Left lung (tissue), 10 donors: ENCODE data around the gene TRPV4. TPM values are rescaled to one million over a fixed set of nuclear protein-coding genes. Genes with fewer than 3 reads are reported as not detected.

Experiments used
- ATAC-seq: fragments of 200-7000 bp; cut with Tn5 transposase; one replicate; pipeline ENCODE4 v1.9.1; 2020; ENCODE audit warnings: moderate library complexity
- DNase-seq, 4 donors: peaks; one replicate each; pipeline ENCODE4 v3.0.0-alpha.2; 2013 to 2020
- H3K27ac ChIP-seq, 2 donors: fragments of 200-600 bp; sonication (generic) in 1 of 2; one replicate each; pipeline versions ENCODE4 v1.5.0 to v1.8.0; 2020 to 2021
- H3K27me3 ChIP-seq, 2 donors: fragments of 200-600 bp; sonication (generic) in 1 of 2; one replicate each; pipeline versions ENCODE4 v1.5.0 to v1.8.0; 2020 to 2021
- H3K36me3 ChIP-seq, 2 donors: fragments of 200-600 bp; sonication (generic) in 1 of 2; one replicate each; pipeline versions ENCODE4 v1.5.0 to v1.8.0; 2020 to 2021
- H3K4me1 ChIP-seq, 2 donors: fragments of 200-600 bp; one replicate each; pipeline ENCODE4 v1.8.0; 2021
- H3K4me3 ChIP-seq, 2 donors: fragments of 200-600 bp; sonication (generic) in 1 of 2; one replicate each; pipeline versions ENCODE4 v1.5.0 to v1.8.0; 2020 to 2021; ENCODE audit warnings: mild to moderate bottlenecking in 1 of 2
- H3K9me3 ChIP-seq, 2 donors: fragments of 200-600 bp; sonication (generic) in 1 of 2; one replicate each; pipeline versions ENCODE4 v1.5.0 to v1.8.0; 2020 to 2021
- intact Hi-C, 2 donors: fragments of 100-400 bp; cut with DNase I; formaldehyde crosslinking; loops; one replicate each; pipeline versions ENCODE4 v1.11.2 to v1.14.2; 2022
- polyA plus RNA-seq, 6 donors: library from polyadenylated mRNA; unstranded; fragments of 120-200 nt; gene quantifications; one replicate each; pipeline ENCODE4 v1.2.1, GENCODE V29; 2013; ENCODE audit not compliant: insufficient read length in 6 of 6
- total RNA-seq, 2 donors: library from RNA; stranded (reverse); fragmentation: NEBNext Ultra II Directional; extraction: Animal tissue kit (Norgen Biotek cat#: 25700); gene quantifications; one replicate each; pipeline ENCODE4 v1.2.1, GENCODE V29; 2021
- TF ChIP-seq, protein P1 (sequence below), 2 donors: fragments of 200-600 bp; sonication (generic) in 1 of 2; IDR thresholded peaks; one replicate each; pipeline versions ENCODE4 v1.5.0 to v1.8.0; 2021; ENCODE audit warnings: antibody characterized with exemption in 2 of 2
- donor health status: DM: no; HTN: yes; CAD: no.
- donor health status: DM: no; HTN: no; CAD: no.

Gene TRPV4
- total and polyA plus RNA-seq, 8 donors: 2.2 to 3.7 (median 3.2) TPM

DNA sequence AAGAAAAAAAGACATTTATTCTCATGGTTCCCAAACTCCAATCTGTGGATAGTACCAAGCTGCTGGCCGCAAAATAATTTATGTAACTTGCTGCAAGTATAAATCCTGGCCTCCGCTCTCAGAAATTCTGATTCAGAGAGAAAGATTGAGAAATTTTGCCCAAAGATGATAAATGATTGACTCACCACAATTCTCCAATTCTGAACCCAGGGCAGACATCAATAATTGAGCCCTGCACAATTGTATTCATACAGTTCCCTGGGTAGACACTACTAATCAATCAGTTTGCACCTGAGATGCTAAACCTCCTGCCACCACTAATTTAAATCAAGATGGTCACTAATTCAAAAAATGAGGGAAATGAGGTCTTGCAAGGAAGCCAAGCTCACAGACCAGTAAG is 38.2 kb downstream of the TRPV4 start:
- Histone ChIP-seq H3K4me3 (no peak overlapping the region), H3K27me3 (peaks cover 0 to 11% of the 10 kb centered on the region in 2 donors), H3K4me1 (no peaks in the 10 kb centered on the region), H3K36me3 (no peaks in the 10 kb centered on the region), H3K9me3 (no peaks in the 10 kb centered on the region), H3K27ac (no peak overlapping the region)
- intact Hi-C loops: no loop called here
- TF ChIP-seq, protein P1, sequence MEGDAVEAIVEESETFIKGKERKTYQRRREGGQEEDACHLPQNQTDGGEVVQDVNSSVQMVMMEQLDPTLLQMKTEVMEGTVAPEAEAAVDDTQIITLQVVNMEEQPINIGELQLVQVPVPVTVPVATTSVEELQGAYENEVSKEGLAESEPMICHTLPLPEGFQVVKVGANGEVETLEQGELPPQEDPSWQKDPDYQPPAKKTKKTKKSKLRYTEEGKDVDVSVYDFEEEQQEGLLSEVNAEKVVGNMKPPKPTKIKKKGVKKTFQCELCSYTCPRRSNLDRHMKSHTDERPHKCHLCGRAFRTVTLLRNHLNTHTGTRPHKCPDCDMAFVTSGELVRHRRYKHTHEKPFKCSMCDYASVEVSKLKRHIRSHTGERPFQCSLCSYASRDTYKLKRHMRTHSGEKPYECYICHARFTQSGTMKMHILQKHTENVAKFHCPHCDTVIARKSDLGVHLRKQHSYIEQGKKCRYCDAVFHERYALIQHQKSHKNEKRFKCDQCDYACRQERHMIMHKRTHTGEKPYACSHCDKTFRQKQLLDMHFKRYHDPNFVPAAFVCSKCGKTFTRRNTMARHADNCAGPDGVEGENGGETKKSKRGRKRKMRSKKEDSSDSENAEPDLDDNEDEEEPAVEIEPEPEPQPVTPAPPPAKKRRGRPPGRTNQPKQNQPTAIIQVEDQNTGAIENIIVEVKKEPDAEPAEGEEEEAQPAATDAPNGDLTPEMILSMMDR (IDR thresholded peaks at IDR 0.05): no peak
- no peak for DNase-seq
- ATAC-seq: no peak

DNA sequence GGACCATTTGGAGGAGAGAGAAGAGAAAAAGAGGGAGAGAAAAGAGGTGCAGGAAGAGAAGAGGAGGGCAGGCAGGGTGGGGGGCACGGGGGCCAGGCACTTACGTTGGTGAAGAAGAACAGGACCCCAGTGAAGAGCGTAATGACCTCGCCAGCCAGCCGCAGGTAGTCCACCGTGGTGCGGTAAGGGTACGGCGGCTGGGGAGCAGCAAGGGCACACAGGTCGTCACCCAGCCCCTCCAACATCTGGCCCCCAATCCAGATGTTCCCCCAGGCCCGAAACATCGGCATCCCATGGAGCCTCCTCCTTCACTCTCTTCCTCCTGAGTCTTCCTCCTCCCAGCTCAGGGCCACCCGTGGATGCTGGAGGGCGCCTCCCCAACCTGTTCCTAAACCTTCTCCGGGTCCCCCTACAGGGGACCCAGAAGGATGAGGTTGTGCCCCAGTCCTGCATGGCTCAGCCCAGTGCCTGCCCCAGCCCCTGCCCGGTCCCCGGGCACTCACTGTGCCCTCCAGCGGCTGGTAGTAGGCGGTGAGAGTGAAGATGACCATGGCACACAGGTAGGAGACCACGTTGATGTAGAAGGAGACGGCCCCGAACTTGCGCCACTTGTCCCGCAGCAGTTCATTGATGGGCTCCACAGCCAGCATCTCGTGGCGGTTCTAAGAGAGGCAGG is 39.2 kb downstream of the TRPV4 start:
- H3K27ac ChIP-seq: no peak overlapping the region

DNA sequence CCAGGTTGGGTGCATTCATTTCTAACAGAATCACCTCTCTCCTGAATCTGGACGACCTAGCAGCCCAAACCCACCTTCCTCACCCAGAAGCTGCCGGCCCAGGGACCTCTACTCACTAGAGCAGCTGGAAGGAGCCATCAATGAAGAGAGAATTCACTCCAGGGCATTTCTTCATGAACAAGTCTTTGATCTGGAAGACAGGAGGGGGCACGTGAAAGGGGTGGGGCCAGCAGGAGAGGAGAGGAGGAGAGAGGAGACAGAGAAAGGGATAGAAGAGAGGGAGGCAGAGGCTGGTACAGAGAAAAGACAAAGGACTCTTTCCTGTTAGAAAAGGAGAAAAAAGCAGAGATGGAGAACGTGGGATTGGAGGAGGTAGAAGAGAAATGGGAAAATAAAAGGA is 39.8 kb downstream of the TRPV4 start:
- Histone ChIP-seq H3K9me3 (no peaks in the 10 kb centered on the region), H3K36me3 (no peaks in the 10 kb centered on the region), H3K27ac (no peak overlapping the region), H3K4me1 (no peaks in the 10 kb centered on the region), H3K4me3 (no peak overlapping the region), H3K27me3 (peaks cover 0 to 11% of the 10 kb centered on the region in 2 donors)
- DNase-seq (no peak), ATAC-seq (no peak)
- intact Hi-C loops: no loop called here
- TF ChIP-seq, protein P1 (IDR thresholded peaks at IDR 0.05): no peak

More for the DNA sequence above, 39.2 kb downstream of the TRPV4 start:
- Histone ChIP-seq H3K36me3 (no peaks in the 10 kb centered on the region), H3K9me3 (no peaks in the 10 kb centered on the region), H3K4me1 (no peaks in the 10 kb centered on the region), H3K4me3 (no peak overlapping the region), H3K27me3 (peaks cover 0 to 11% of the 10 kb centered on the region in 2 donors)
- ATAC-seq: no peak
- DNase-seq: no peak
- TF ChIP-seq, protein P1 (IDR thresholded peaks at IDR 0.05): no peak
- intact Hi-C loops: no loop called here

DNA sequence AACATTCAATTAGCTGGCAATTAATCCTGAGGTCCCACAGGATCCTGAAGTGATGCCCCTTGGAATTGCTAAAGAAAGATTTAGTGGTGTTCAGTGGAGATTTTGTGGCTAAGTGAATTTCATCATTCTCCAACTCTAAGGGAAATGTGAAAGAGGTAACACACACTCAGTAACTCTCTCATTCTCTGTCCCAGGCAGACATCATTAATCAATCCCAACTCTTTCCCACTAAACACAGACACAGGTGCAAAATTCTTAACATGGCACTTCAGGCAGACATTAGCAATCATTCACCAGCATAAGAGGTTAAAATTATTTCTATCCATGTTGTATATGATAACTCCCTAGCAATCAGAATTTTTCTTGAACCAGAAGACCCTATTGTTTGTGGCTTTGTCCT is 40.2 kb downstream of the TRPV4 start:
- no peak for ATAC-seq
- Histone ChIP-seq H3K27ac (no peak overlapping the region), H3K4me1 (no peaks in the 10 kb centered on the region), H3K4me3 (no peak overlapping the region), H3K27me3 (peaks cover 0 to 11% of the 10 kb centered on the region in 2 donors), H3K9me3 (no peaks in the 10 kb centered on the region), H3K36me3 (no peaks in the 10 kb centered on the region)
- no peak for DNase-seq
- intact Hi-C loops: no loop called here
- TF ChIP-seq, protein P1 (IDR thresholded peaks at IDR 0.05): no peak

DNA sequence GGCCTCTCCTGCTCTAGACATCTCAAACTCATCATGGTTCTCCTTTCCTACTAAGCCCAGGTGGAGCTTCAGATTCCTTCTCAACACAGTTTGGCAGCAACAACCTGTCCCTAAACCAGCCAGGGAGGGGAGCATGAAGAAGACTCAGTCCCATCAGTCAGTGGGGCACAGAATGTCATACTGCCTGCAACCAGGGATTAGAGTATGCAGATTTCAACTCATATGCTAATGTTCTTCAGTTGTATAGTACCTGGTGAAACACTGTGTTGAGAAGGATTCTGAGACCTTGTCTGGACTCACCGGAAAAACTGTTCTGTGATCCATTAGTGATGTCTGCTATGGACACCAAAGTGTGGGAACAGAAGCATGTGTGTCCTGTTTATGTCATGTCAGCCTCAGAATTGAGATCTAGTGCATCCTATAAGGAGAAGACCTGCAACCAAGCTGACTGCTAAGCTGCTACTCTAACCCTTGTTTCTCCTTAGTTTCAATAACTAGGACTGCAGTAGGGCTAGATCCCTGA is 43.6 kb downstream of the TRPV4 start:
- peaks cover 0 to 11% of the 10 kb centered on the region in 2 donors for H3K27me3 ChIP-seq
- TF ChIP-seq, protein P1 (IDR thresholded peaks at IDR 0.05): no peak
- ATAC-seq (no peak), DNase-seq (no peak)
- no peaks in the 10 kb centered on the region for H3K36me3 ChIP-seq
- no peaks in the 10 kb centered on the region for H3K4me1 ChIP-seq
- no peak overlapping the region for H3K27ac ChIP-seq
- intact Hi-C loops: no loop called here
- no peak overlapping the region for H3K4me3 ChIP-seq
- no peaks in the 10 kb centered on the region for H3K9me3 ChIP-seq
